HG02571 (cell line): ENCODE data around the gene SLC6A12.

Experiments
- ATAC-seq: cut with Tn5 transposase; IDR thresholded peaks from one replicate; pipeline ENCODE4 v1.9.1; 2021; ENCODE audit warnings: mild to moderate bottlenecking, moderate library complexity; ENCODE audit not compliant: unreplicated experiment

The SLC6A12 gene

DNA sequence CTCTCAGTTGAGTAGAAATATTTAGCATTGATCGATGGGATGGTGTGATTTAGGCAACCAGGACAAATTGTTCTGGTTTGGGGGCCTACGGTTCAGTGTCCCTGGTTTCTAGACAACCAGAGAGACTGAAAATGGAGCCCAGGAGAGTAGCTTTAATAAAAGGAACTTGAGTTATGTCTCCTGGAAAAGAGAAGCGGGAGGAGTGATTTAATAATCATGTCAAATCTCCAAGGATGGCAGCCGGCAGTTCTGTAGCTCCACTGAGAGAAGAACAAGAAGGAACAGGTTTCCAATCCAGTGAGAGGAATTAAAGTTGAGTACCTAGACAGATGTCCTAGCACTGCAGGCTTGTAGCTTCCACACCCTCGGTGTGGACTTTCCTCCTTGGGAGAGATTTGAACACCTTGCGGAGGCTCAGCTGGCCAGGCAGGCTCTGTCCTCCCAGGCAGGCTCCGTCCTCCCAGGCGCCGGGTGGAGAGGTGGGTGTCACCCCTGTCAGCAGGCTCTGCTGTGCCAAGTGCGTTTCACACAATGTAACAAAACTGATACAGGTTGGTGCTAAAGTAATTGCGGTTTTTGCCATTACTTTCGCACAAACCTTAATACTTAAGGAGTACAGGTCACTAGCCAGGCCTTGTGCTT, 45.9 kb downstream of the SLC6A12 start:
- ATAC-seq: no peak

GRCh38 chr12:166425-167075, 47.4 kb downstream of the SLC6A12 start:
- ATAC-seq: no peak

- no peak for ATAC-seq
Observed at GRCh38 chr12:165862-166368, 48.0 kb downstream of the SLC6A12 start.

DNA sequence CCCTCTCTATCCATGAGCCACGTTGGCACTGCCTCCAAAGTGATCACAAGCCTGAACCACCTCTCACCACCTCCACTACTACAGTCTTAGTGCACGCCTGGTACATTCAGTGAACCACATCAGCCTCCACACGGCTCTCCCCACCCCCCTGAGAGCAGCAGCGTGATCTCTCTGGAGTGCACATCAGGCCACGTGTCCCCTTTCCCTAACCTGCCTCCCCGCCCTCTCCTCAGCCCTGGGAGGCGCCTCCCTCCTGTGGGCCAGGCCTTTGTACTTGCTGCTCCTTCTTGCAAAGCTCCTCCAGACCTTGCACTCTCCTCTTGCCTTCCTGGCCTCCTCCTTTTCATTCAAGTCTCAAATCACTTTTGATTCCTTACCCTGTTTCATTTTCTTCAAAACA, 49.8 kb downstream of the SLC6A12 start:
- no peak for ATAC-seq

GRCh38 chr12:163406-163986, 50.5 kb downstream of the SLC6A12 start:
- ATAC-seq: no peak

DNA sequence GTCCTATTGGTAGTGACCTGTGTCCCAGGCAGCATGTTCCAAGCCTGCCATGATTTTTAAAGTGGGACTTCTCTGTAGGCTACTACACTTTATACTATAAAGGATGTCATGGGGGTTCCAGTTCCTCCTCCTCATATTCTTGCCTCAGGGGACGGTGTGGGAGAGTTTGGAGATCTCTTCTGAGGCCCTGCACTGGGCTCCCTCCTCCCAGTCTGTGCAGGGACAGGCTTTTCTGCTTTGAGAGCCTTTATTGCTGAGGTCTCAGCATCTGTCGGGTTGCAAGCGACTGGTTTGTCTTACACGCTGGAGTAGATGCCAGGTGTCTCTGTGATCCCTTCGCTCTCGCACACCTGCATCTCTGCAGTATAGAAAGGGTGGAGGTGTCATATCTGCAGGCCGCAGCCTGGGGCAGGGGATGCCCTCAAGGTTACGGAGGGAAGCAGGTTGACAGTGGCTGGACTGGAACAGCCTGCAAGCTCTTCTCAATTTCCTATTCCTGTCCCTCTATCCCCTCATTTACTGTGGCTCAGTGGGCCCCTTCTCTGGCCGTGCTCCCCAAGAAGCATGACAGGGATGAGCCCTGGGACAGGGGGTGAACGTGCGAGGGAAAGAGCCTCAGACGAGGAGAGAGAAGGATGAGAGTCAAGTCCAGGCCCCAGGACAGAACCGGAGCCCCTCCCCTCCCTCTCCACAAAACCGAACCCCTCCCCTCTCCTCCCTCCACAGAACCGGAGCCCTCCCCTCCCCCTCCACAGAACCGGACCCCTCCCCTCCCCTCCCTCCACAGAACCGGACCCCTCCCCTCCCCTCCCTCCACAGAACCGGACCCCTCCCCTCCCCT, 51.3 kb downstream of the SLC6A12 start:
- no peak for ATAC-seq

DNA sequence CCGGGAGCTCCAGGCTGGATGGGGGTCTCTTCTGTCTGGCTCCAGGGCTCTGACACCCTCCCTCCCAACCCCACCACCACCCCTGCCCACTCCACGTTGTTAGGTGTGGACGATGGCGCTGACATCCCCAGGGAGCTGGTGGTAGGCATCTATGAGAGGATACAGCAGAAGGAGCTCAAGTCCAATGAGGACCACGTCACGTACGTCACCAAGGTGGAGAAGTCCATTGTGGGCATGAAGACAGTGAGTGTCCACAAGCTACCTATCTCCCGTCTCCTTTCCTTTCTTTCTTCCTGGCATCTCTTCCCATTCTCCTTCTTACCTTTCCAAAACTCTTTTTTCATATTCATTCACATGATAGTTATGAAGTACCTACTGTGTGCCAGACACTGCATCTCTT, 52.1 kb downstream of the SLC6A12 start:
- ATAC-seq: no peak

DNA sequence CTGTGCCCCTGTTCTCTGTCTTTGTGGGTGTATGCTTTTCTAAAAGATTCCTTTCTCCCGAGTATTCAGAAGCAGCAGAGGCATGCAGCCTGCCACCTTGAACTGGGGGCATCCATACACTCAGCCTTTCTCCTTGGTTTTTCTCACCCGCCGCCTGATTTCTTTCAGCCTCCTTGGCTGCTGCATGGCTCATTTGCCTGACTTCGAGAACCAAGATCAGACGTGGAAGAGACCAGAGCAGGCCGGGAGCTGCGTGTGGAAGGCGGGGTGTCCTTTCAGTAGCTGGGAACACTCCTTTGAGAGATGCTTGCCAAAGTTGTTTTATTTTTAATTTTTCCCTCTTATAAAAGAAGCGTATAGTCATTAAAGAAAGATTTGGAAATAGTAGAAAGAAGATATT, 53.1 kb downstream of the SLC6A12 start:
- ATAC-seq: no peak

GRCh38 chr12:159156-159782, 54.7 kb downstream of the SLC6A12 start:
- ATAC-seq: no peak

- ATAC-seq: no peak
Observed at GRCh38 chr12:157644-158043, 56.3 kb downstream of the SLC6A12 start.

DNA sequence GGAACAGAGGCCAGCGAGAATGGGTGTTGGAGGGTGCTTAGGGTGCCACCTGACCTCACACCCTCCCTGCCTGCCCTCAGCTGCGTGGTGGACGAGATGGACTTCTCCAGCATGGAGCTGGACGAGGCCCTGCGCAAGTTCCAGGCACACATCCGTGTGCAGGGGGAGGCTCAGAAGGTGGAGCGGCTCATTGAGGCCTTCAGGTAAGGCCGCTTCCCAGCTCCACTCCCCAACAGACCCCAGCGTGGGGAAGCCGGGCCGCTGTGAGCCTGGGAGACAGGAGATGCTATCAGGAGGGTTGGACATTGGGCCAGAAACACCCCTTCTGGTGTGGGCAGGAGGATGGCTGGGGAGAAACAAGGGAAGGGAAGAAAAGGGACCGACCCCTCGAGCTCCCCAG, 57.0 kb downstream of the SLC6A12 start:
- no peak for ATAC-seq

GRCh38 chr12:155646-156045, 58.3 kb downstream of the SLC6A12 start:
- no peak for ATAC-seq

DNA sequence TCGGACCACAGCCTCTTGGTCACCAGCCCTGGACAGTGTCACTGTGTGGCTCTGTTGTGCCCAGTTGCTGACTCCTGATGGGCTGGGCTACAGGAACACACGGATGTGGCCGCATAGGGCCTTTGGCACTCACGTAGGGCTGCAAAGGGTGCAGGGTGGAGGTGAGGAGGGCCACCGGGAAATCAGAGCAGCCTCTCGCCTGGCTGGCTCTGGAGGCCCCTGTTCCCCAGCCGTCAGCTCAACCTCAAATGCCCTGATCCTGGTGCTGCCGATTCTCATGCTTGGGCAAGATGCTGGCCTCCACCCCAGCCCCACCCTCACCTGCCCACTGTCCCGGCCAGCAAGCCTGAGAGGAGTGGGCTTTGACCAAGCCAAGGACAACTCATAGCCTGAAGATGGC, 59.0 kb downstream of the SLC6A12 start:
- no peak for ATAC-seq

DNA sequence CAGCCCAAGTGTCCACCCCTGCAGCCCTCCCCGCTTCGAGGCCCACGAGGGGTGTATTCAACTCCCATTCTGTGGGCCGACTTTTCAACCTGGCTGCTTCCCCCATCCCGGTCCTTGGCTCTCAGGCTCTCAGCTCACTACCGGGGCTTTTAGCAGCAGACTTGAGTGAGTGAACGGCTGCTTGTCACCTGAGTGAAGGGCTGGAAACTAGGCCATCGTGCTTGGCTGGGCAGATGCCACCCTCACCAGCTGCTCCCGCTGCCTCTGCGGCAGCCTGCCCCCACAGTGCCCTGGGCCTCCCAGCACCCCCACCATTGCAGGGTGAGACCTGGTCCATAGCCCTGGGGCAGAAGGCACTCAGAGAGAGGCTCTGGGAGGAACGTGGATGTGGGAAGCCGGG, 59.9 kb downstream of the SLC6A12 start:
- no peak for ATAC-seq

GRCh38 chr12:153080-153746, 60.7 kb downstream of the SLC6A12 start:
- ATAC-seq: no peak

- ATAC-seq: no peak
Observed at GRCh38 chr12:152440-152839, 61.5 kb downstream of the SLC6A12 start.

- no peak for ATAC-seq
Observed at GRCh38 chr12:151579-151978, 62.4 kb downstream of the SLC6A12 start.

GRCh38 chr12:148676-149416, 65.1 kb downstream of the SLC6A12 start:
- ATAC-seq: no peak

DNA sequence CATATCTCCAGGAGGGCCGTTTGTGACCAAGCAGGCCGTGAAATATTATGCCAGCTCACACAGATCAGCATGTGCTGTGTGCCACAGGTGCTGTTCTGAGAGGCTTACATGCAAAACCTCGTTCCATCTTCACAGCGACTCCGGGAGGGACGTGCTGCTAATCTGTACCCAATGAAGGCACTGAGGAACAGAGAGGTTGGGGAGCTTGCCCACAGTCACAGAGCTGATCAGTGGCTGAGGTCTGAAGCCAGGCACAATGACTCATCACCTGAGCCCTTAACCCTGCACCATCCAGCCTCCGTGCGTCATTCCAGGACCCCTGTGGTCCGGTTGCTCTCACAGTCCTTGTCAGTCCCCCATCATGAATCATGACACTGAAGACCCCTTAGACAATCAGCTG, 66.7 kb downstream of the SLC6A12 start:
- ATAC-seq: no peak
